Measurements from ENCODE around the gene DNAAF2. TPM values are rescaled to one million over a fixed set of nuclear protein-coding genes. Genes with fewer than 3 reads are reported as not detected.

Gene DNAAF2
- total and polyA plus RNA-seq, 2 of the 13 experiments (the other 11 are each of a cell fraction or from before 2014, with no cell fraction given): 6.1 to 13.6 TPM

DNA sequence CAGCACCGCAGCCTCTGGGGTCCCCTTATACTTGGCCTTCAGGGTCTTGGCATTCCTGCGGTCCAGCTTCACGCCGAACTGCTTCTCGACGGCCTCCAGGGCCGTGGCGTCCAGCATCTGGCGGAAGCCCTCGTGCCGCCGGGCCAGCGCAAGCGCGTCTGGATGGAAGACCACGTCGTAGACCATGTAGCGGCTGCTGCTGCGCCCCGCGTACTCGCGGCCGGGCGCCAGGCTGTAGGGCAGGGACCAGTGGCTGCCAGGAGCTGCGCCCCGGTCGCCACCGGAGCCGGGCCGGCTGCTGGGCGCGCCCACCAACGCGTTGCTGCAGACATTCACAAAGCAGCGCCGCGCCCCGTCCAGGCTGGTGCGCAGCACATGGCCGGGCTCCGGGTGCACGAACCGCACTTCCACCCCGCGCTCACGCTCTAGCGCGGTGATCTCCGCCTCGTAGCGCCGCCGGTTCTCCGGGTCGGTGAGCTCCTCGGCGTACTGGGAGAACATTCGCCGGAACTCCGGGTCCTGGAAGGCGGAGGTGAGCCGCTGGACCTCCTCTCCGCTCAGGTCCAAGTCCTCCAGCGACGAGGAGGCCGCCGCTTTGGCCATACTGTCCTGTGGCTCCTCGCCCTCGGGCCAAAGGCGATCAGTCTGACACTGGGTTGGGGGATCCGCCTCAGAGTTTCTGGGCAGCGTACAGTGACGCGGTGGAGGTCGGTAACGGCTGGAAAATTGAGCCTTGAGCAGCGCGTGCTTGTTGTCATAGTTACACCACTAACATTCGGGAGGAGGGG, at the start of gene DNAAF2 (continued):
- no peak for TF ChIP-seq LRRFIP1 (CRISPR knock-in tag; conservative IDR thresholded peaks at IDR 0.05)
- no peak for TF ChIP-seq SIX1 (CRISPR knock-in tag; IDR thresholded peaks at IDR 0.05; ENCODE audit: borderline replicate concordance)
- no peak for TF ChIP-seq ZNF331 (CRISPR knock-in tag; IDR thresholded peaks at IDR 0.05)
- no peak; the same call in 1 of the 2 replicates for TF ChIP-seq SALL2 (CRISPR knock-in tag; IDR thresholded peaks at IDR 0.05)
- TF ChIP-seq RELA (CRISPR knock-in tag; IDR thresholded peaks at IDR 0.05): no peak
- TF ChIP-seq, protein P1, sequence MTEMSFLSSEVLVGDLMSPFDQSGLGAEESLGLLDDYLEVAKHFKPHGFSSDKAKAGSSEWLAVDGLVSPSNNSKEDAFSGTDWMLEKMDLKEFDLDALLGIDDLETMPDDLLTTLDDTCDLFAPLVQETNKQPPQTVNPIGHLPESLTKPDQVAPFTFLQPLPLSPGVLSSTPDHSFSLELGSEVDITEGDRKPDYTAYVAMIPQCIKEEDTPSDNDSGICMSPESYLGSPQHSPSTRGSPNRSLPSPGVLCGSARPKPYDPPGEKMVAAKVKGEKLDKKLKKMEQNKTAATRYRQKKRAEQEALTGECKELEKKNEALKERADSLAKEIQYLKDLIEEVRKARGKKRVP (CRISPR knock-in tag; IDR thresholded peaks at IDR 0.05): no peak
- no peak for TF ChIP-seq ZNF343 (CRISPR knock-in tag; IDR thresholded peaks at IDR 0.05)
- no peak for TF ChIP-seq NFE2 (CRISPR knock-in tag; IDR thresholded peaks at IDR 0.05)
- TF ChIP-seq, protein P2, sequence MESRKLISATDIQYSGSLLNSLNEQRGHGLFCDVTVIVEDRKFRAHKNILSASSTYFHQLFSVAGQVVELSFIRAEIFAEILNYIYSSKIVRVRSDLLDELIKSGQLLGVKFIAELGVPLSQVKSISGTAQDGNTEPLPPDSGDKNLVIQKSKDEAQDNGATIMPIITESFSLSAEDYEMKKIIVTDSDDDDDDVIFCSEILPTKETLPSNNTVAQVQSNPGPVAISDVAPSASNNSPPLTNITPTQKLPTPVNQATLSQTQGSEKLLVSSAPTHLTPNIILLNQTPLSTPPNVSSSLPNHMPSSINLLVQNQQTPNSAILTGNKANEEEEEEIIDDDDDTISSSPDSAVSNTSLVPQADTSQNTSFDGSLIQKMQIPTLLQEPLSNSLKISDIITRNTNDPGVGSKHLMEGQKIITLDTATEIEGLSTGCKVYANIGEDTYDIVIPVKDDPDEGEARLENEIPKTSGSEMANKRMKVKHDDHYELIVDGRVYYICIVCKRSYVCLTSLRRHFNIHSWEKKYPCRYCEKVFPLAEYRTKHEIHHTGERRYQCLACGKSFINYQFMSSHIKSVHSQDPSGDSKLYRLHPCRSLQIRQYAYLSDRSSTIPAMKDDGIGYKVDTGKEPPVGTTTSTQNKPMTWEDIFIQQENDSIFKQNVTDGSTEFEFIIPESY (CRISPR knock-in tag; IDR thresholded peaks at IDR 0.05): 0 out of 2 replicates have a peak, but pooled peaks have one; percentile 1
- TF ChIP-seq POLR2AphosphoS2 (IDR thresholded peaks at IDR 0.05; ENCODE audit: low read depth, low read length): no peak
- TF ChIP-seq KLF15 (CRISPR knock-in tag; IDR thresholded peaks at IDR 0.05; ENCODE audit: borderline replicate concordance): no peak; the same call in 1 of the 2 replicates
- no peak for TF ChIP-seq CBX2 (IDR thresholded peaks at IDR 0.05; ENCODE audit: low read depth, low read length)
- TF ChIP-seq CBX2 (CRISPR knock-in tag; IDR thresholded peaks at IDR 0.05; ENCODE audit: low read depth): no peak
- no peak for TF ChIP-seq RFX5 (IDR thresholded peaks at IDR 0.05; ENCODE audit: low read depth, low read length)
- TF ChIP-seq PAF1 (CRISPR knock-in tag; IDR thresholded peaks at IDR 0.05): no peak
- TF ChIP-seq ZBTB1 (CRISPR knock-in tag; IDR thresholded peaks at IDR 0.05; ENCODE audit: borderline replicate concordance): no peak
- TF ChIP-seq ZNF788 (CRISPR knock-in tag; IDR thresholded peaks at IDR 0.05; ENCODE audit: borderline replicate concordance): 0 out of 2 replicates have a peak, but pooled peaks have one; percentile 43
- TF ChIP-seq ZBTB7B (CRISPR knock-in tag; IDR thresholded peaks at IDR 0.05): 0 out of 2 replicates have a peak, but pooled peaks have one; percentile 12
- TF ChIP-seq, protein P3, sequence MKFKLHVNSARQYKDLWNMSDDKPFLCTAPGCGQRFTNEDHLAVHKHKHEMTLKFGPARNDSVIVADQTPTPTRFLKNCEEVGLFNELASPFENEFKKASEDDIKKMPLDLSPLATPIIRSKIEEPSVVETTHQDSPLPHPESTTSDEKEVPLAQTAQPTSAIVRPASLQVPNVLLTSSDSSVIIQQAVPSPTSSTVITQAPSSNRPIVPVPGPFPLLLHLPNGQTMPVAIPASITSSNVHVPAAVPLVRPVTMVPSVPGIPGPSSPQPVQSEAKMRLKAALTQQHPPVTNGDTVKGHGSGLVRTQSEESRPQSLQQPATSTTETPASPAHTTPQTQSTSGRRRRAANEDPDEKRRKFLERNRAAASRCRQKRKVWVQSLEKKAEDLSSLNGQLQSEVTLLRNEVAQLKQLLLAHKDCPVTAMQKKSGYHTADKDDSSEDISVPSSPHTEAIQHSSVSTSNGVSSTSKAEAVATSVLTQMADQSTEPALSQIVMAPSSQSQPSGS (CRISPR knock-in tag; IDR thresholded peaks at IDR 0.05): no peak
- no peak; the same call in none of the 2 replicates for TF ChIP-seq ZGPAT (CRISPR knock-in tag; IDR thresholded peaks at IDR 0.05)
- TF ChIP-seq ELF4 (CRISPR knock-in tag; IDR thresholded peaks at IDR 0.05; ENCODE audit: borderline replicate concordance): no peak
- TF ChIP-seq ZNF749 (CRISPR knock-in tag; IDR thresholded peaks at IDR 0.05; ENCODE audit: borderline replicate concordance): no peak
